Dermis blood vessel endothelial cell (primary cell): ENCODE measurements around the gene SDC3. TPM values are rescaled to one million over a fixed set of nuclear protein-coding genes. Genes with fewer than 3 reads are reported as not detected.

Source experiments
- total RNA-seq: library from RNA; depleted of rRNA; stranded (reverse); fragments of >200 nt; gene quantifications from 2 replicates; pipeline ENCODE4 v1.2.3, GENCODE V29; 2014

SDC3 gene
- total RNA-seq, 1 donor from 2014 or later: 22.0 TPM

Other genes starting within 250 kb of the SDC3 start
- gene MATN1, start 185.2 kb downstream of the SDC3 start, total RNA-seq: 0.17 TPM in 1 of 2 replicates, not detected in the other
- 23.1 and 39.9 TPM in 2 replicates for gene LAPTM5, start 151.0 kb downstream of the SDC3 start, total RNA-seq
- 68.1 and 115 TPM in 2 replicates for gene PUM1, start 157.0 kb upstream of the SDC3 start, total RNA-seq